OCI-LY7 (cell line): Measurements from ENCODE around the gene TRIM8.

Experiments used
- EZH2phosphoT487 ChIP-seq: fragments of 200-600 bp; sonication (generic); IDR thresholded peaks from 2 replicates; pipeline ENCODE4 v1.6.1; 2018; ENCODE audit warnings: low read depth, borderline replicate concordance, mild to moderate bottlenecking, mixed run types, antibody characterized with exemption, low read length, moderate library complexity, mixed read lengths
- TF ChIP-seq, protein P1 (sequence below): fragments of 200-600 bp; sonication (generic); conservative IDR thresholded peaks from 2 replicates; pipeline ENCODE4 v1.5.1; 2014; ENCODE audit warnings: mild to moderate bottlenecking, antibody characterized with exemption, low read length, moderate library complexity, mixed read lengths

DNA sequence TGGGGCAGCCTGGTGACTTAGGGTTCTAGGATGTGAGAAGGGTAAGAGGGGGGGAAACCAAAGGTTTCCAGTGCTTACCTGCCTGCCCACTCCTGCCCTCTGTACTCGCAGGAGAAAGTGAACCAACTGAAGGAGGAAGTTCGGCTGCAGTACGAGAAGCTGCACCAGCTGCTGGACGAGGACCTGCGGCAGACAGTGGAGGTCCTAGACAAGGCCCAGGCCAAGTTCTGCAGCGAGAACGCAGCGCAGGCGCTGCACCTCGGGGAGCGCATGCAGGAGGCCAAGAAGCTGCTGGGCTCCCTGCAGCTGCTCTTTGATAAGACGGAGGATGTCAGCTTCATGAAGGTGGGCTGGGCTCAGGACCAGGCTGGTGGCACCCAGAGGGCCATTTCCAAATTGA is 10.7 kb downstream of the TRIM8 start:
- TF ChIP-seq, protein P1, sequence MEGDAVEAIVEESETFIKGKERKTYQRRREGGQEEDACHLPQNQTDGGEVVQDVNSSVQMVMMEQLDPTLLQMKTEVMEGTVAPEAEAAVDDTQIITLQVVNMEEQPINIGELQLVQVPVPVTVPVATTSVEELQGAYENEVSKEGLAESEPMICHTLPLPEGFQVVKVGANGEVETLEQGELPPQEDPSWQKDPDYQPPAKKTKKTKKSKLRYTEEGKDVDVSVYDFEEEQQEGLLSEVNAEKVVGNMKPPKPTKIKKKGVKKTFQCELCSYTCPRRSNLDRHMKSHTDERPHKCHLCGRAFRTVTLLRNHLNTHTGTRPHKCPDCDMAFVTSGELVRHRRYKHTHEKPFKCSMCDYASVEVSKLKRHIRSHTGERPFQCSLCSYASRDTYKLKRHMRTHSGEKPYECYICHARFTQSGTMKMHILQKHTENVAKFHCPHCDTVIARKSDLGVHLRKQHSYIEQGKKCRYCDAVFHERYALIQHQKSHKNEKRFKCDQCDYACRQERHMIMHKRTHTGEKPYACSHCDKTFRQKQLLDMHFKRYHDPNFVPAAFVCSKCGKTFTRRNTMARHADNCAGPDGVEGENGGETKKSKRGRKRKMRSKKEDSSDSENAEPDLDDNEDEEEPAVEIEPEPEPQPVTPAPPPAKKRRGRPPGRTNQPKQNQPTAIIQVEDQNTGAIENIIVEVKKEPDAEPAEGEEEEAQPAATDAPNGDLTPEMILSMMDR: no peak
- no peak for TF ChIP-seq EZH2phosphoT487
